ENCODE measurements around the gene CCNQ.

The CCNQ gene

DNA sequence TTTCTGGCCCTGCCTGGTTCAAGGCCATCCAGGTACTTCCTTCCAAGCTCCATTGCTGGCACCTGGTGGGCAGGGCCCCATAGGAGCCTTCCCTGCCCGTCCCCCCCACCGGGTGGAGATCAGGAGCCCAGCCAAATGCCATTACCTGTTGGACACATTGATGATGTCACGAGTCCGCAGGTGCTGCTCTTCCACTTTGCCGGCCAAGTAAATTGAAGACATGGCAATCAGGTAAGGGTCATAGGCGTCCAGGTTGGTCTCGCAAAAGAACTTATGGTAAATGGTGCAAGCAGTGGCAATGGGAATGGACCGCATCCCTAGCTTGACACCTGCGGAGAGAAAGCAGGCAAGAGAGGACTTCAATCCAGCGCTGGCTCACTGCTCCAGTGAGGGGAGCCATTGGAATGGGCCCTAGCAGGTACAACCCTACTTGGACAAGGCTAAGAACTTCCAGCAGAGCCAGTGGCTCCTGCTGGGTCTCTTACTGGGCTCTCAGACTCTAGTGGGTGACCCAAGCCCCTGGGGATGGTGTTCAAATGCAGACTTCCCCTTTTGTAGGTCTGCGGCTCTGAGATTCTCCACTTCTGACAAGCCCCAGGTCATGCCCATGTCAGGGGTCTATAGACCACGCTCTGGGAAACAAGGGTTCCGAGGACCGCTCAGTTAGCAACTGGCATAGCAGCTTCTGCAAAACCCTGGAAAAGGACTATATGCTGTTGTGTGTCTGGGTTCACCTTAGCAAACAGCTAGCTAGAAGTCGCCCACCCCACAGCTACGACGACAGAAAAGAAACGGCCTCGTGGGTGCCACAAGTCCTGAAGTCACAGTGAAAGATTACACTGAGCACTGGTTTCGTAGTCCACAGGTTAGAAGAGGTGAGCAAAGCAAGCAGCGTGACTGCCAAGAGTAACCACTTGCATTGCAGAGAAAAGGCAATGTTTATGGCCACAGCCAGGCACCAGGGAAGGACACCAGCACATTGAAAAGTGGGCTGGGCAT is 2.8 kb downstream of the CCNQ start:
- DNase-seq, result no peak

DNA sequence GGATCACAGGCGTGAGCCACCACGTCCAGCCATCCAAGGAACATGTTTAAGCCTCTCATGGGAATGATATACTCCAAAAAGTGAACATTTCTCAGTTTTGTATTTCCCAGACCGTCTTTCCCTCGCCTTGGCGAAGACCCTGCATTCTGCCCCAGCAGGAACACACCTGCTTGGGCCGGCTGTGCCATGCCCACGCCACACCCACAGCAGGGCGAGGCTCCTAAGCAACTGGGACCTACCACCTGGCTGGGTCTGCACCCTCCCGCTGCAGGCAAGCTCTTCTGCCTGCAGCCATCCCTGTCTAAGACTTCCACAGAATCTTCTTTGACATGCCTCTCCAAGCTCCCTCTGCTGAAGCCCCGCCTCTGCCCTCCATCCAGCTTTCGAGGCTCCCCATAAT is 3.6 kb downstream of the CCNQ start:
- no peak for DNase-seq

GRCh38 chrX:153593811-153594500 is 5.0 kb downstream of the CCNQ start:
- no peak for DNase-seq

GRCh38 chrX:153592966-153593688 is 5.8 kb downstream of the CCNQ start:
- DNase-seq, result no peak

DNA sequence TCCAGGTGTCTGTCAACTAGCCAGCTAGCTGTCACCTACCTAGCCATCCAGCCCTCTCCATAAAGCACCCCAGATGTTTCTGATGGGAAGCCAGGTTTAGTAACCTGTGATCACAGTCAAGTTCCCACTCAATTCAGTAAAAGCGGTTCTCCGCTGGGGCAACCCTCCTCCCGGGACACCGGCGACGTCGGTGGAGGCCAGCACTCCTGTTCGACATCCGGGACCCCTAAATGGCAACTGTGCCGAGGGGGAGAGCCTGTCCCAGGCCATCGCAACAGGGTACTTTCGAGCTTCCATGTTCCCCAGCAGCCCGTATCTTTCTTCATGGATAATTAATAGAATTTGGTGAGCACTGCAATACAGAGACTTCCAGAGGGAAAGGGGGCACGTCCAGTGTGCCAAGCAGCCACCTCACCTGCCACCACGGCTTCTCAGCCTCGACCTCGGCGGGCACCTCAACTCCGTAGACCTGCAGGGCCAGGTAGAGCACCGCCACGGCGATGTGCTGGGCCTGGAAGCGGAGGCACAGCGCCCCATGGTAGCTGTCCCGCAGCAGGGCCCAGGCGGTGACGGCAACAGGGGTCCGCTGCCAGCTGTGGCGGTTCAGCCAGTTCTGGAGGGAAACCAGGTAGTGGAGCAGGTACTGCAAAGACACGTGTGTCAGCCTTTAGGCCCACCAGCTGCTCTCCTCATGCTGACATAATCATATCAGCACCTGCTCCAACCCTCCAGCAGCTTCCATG is 6.7 kb downstream of the CCNQ start:
- no peak for DNase-seq

DNA sequence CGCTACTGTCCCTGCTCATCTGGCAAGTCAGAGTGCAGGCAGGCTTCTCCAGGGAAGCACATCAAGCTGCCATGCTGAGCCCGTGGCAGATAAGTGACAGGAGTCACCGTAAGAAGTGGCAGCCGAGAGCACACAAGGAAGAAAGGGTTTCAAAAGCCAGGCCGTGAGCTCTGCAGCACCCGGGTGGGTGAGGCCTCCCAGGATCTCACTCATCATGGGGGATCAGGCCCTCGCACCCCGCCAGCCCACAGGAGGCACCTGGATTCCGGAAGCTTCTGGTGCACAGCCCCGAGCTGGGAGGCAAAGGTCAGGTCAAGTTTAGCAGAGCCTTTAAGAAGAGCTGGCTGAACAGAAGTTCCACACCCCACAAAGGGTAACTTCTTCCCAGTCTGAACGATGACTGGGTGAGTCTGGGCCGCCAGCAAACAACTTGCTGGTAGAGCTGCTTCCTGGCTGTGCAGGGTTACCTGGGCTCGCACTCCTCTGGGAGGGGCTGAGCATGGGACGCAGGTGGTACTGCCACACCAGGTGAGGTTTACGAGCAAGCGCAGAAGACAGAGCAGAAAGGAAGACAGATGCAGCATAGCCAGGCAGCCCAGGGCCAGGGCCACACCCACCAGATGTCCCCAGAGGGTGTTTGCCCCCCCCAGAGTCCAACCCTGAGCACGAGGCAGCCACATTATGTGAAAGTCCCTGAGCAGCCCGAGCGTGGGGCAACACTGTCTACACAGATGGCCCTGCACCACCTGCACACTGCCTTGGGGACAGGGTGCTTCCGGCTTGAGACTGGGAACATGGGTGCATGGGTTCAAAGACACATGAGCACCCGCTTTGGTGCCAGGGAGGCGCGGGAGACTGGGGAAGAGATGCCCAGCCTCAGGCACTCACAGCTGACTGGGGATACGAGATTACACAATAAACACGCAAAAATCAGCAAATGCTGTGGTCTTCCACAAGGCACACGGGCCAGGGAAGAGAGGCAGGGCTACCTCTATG is 7.7 kb downstream of the CCNQ start:
- peak in 1 of 2 donors; percentile 33 for DNase-seq

GRCh38 chrX:153588782-153589446 is 10.0 kb downstream of the CCNQ start:
- no peak for DNase-seq

- DNase-seq, result no peak
Observed at GRCh38 chrX:153588021-153588781, 10.7 kb downstream of the CCNQ start.

DNA sequence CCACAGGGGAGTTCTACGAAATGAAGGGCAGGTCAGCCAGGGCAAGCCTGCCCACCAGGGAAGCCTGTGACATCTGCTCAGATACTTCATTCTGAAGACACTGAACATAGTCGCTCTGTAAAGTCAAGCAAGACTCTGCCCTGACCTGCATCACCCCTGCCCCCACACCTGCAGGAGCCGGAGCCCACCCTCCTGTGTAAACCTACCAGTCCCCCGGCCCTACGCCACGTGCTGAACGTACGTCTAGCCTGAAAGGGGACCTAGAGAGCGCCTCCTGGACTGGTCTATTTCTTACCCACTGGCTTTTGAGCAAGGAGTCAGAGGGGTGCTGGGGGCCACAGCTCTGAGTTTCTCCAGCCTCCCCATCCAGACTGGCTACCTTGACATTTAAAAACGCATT is 11.6 kb downstream of the CCNQ start:
- no peak for DNase-seq

DNA sequence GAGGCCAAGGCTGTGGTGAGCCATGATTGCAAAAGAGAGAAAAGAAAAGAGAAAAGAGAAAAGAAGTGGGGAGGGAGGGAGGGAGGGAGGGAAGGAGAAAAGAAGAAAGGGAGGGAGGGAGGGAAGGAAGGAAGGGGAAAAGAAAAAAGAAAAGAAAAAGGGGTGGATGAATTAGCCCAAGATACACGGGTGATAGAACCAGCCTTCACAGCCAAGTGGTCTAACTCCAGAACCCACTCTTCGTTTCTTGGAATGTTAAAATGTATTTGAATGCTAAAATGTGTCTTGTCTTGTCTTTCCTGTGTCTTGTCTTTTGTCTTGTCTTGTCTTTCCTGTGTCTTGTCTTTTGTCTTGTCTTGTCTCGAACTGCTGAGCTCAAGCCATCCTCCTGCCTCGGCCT is 13.1 kb downstream of the CCNQ start:
- no peak for DNase-seq

GRCh38 chrX:153583433-153583832 is 15.5 kb downstream of the CCNQ start:
- no peak for DNase-seq

GRCh38 chrX:153582896-153583295 is 16.0 kb downstream of the CCNQ start:
- peak; percentile 69 to 71 for DNase-seq

DNA sequence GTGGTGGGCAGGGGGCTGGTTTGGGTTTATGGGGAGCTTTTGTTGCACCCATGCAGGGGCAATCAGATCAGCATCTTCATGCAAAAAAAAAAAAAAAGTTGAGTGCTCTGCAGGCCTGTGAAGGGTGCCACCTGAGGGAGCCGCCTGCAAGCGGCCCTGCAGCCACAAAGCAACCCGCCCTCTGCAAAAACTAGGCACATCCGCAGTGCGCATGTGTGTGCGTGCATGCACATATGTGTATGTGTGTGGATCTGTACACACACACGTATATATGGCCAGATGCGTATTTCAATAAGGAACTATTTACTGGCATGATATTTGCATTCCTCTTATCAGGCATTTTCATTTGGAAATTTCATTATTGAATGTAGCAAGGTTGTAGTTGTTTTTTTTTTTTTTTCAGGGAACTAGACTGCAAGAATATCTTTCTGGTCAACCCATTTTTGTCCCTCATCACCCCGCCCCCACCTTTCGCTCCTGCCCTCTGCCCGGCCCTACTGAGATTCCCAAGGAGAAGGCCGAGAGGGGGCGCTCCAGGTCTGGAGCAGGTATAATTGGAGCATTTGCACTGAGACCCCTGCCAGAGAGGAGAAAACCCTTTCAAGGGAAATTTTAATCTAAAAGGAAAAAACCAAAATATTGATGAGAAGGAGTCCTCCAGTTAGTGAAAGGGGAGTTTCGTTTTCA is 18.1 kb downstream of the CCNQ start:
- DNase-seq, result no peak

- DNase-seq, result no peak
Observed at GRCh38 chrX:153578889-153579288, 20.1 kb downstream of the CCNQ start.

DNA sequence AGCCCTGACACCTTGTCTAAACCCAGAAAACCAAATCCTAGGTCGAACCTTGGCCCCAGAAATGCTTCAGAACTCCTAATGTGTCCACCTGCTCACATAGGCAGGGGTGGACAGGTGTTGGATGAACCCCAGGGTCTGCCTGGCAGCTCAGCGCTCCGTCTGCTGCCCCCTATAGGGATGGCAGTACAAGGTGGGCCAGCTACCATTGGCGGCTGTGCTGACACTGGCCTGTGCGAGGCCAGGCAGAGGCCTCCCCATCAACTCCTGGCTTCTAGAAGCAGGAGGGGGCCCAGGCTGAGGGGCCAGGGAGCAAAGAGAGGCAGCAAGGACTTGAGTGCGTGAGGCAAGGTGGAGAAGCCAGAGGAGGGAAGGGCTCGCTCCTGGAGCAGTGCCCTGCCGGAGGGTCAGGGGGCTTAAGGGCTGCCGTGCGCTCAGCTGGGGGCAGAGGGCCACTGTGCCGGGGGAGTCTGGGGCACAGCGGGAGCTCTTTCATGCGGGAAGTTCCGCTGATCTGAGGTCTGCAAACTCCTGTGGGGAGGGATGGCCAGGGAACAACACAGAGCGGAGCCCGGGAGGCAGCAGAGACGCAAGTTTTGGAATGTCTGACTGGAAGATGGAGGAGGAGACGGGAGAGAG is 20.6 kb downstream of the CCNQ start:
- no peak for DNase-seq

GRCh38 chrX:153576961-153577360 is 22.0 kb downstream of the CCNQ start:
- no peak for DNase-seq

GRCh38 chrX:153576239-153576870 is 22.6 kb downstream of the CCNQ start:
- DNase-seq, result no peak

GRCh38 chrX:153573984-153574383 is 25.0 kb downstream of the CCNQ start:
- no peak for DNase-seq
